Gastrocnemius medialis (tissue), 4 donors: Measurements from ENCODE around the gene NTM. TPM values are rescaled to one million over a fixed set of nuclear protein-coding genes. Genes with fewer than 3 reads are reported as not detected.
"Not testable (repeated sequence)": the region's sequence is repeated elsewhere in the genome, so short reads cannot be mapped to it uniquely, and the experiment has no call there.

ENCODE experiments used
- ATAC-seq, 2 donors: fragments of 150-250 bp; one replicate each; pipeline ENCODE4 v1.9.1; 2016
- DNase-seq, 2 donors: peaks; one replicate each; pipeline ENCODE4 v3.0.0-alpha.2; 2019
- H3K27ac ChIP-seq, 4 donors: fragments of 200-600 bp; sonication (generic); 1 replicate in 1 of 4; 2 replicates in 3 of 4; pipeline ENCODE4 v1.5.1; 2016 to 2018; ENCODE audit warnings: mild to moderate bottlenecking in 2 of 4, moderate library complexity in 1 of 4
- H3K27me3 ChIP-seq, 3 donors: fragments of 200-600 bp; sonication (generic) in 2 of 3; 1 replicate in 1 of 3; 2 replicates in 2 of 3; pipeline versions ENCODE4 v1.5.1 to v1.6.0; 2016 to 2019; ENCODE audit warnings: mild to moderate bottlenecking in 1 of 3, moderate library complexity in 1 of 3
- H3K36me3 ChIP-seq, 2 donors: fragments of 200-600 bp; sonication (generic) in 1 of 2; one replicate each; pipeline ENCODE4 v1.5.1; 2017 to 2018
- H3K4me1 ChIP-seq, 2 donors: fragments of 200-600 bp; sonication (generic) in 1 of 2; one replicate each; pipeline ENCODE4 v1.5.1; 2016 to 2017; ENCODE audit warnings: mild to moderate bottlenecking in 2 of 2
- H3K4me3 ChIP-seq, 4 donors: fragments of 200-600 bp; sonication (generic) in 3 of 4; 1 replicate in 1 of 4; 2 replicates in 3 of 4; pipeline ENCODE4 v1.5.1; 2016 to 2019; ENCODE audit warnings: mild to moderate bottlenecking in 2 of 4
- H3K9me3 ChIP-seq, 3 donors: fragments of 200-600 bp; sonication (generic) in 2 of 3; 1 replicate in 1 of 3; 2 replicates in 2 of 3; pipeline ENCODE4 v1.5.1; 2016 to 2019
- CTCF ChIP-seq, 5 experiments: fragments of 450-650 bp in 3 of 5; fragments of 200-600 bp in 2 of 5; sonication (generic) in 2 of 5; IDR thresholded peaks in 4 of 5; conservative IDR thresholded peaks in 1 of 5; 1 replicate in 4 of 5; 2 replicates in 1 of 5; pipeline ENCODE4 v1.5.1; 2016 to 2019; ENCODE audit warnings: antibody characterized with exemption in 5 of 5, mild to moderate bottlenecking in 3 of 5, moderate library complexity in 3 of 5
- POLR2A ChIP-seq, 2 donors: fragments of 450-650 bp; IDR thresholded peaks; one replicate each; pipeline ENCODE4 v1.6.1; 2017; ENCODE audit warnings: antibody characterized with exemption in 2 of 2, mild to moderate bottlenecking in 2 of 2, moderate library complexity in 2 of 2
- in situ Hi-C, 4 donors: fragments of 200-750 bp; cut with MboI; loops; one replicate each; pipeline versions ENCODE4 v1.15.0 to v1.8.0; 2017; ENCODE audit warnings: low sequenced_read_pairs in 4 of 4
- intact Hi-C: fragments of 100-400 bp; cut with DNase I; formaldehyde crosslinking; loops from one replicate; pipeline ENCODE4 v1.15.1; 2023; ENCODE audit warnings: low total_unique reads
- total RNA-seq, 4 donors: library from RNA; depleted of rRNA; stranded (reverse); fragments of >200 nt; gene quantifications; one replicate each; pipeline versions ENCODE4 v1.1.0 to v1.2.3, GENCODE V29; 2016

The NTM gene
- total RNA-seq, 4 donors from 2014 or later = 0.69 TPM; not detected in 3

GRCh38 chr11:131422496-131422895 lies 52.1 kb downstream of the NTM start:
- ATAC-seq = no peak
- no peaks in the 10 kb centered on the region for H3K9me3 ChIP-seq
- no peak for TF ChIP-seq CTCF (IDR thresholded peaks at IDR 0.05 in 4 of 5, conservative IDR thresholded peaks at IDR 0.05 in 1 of 5)
- no peak for TF ChIP-seq POLR2A (IDR thresholded peaks at IDR 0.05)
- DNase-seq = no peak
- no peaks in the 10 kb centered on the region for H3K4me1 ChIP-seq
- H3K27me3 ChIP-seq = no peaks in the 10 kb centered on the region
- in situ Hi-C loops (no loop called here), intact Hi-C loops (no loop called here)
- no peak overlapping the region for H3K27ac ChIP-seq
- H3K36me3 ChIP-seq = no peaks in the 10 kb centered on the region
- no peak overlapping the region for H3K4me3 ChIP-seq

- H3K9me3 ChIP-seq = no peaks in the 10 kb centered on the region
- intact Hi-C loops = no loop called here
- no peaks in the 10 kb centered on the region for H3K4me1 ChIP-seq
- H3K27ac ChIP-seq = no peak overlapping the region
- no peak overlapping the region for H3K4me3 ChIP-seq
- ATAC-seq (no peak), DNase-seq (no peak)
- in situ Hi-C loops = no loop called here
- no peaks in the 10 kb centered on the region for H3K36me3 ChIP-seq
- TF ChIP-seq POLR2A (IDR thresholded peaks at IDR 0.05) (no peak), CTCF (IDR thresholded peaks at IDR 0.05 in 4 of 5, conservative IDR thresholded peaks at IDR 0.05 in 1 of 5) (no peak)
- no peaks in the 10 kb centered on the region for H3K27me3 ChIP-seq
Measured at GRCh38 chr11:131423688-131424087, 53.3 kb downstream of the NTM start.

- ATAC-seq, H3K4me3 ChIP-seq, intact Hi-C loops, H3K36me3 ChIP-seq, H3K27me3 ChIP-seq, H3K4me1 ChIP-seq, DNase-seq, H3K27ac ChIP-seq, H3K9me3 ChIP-seq, in situ Hi-C loops: not testable (repeated sequence)
Measured at GRCh38 chr11:131424257-131424876, 54.0 kb downstream of the NTM start.

GRCh38 chr11:131425285-131425684 lies 54.9 kb downstream of the NTM start:
- H3K27me3 ChIP-seq = no peaks in the 10 kb centered on the region
- H3K36me3 ChIP-seq = no peaks in the 10 kb centered on the region
- DNase-seq = no peak
- TF ChIP-seq CTCF (IDR thresholded peaks at IDR 0.05 in 4 of 5, conservative IDR thresholded peaks at IDR 0.05 in 1 of 5) (no peak), POLR2A (IDR thresholded peaks at IDR 0.05) (no peak)
- in situ Hi-C loops (no loop called here), intact Hi-C loops (no loop called here)
- H3K27ac ChIP-seq = no peak overlapping the region
- ATAC-seq = no peak
- H3K9me3 ChIP-seq = no peaks in the 10 kb centered on the region
- H3K4me1 ChIP-seq = no peaks in the 10 kb centered on the region
- H3K4me3 ChIP-seq = no peak overlapping the region

- ATAC-seq = no peak
- H3K36me3 ChIP-seq = no peaks in the 10 kb centered on the region
- H3K27me3 ChIP-seq = no peaks in the 10 kb centered on the region
- intact Hi-C loops = no loop called here
- DNase-seq = no peak
- in situ Hi-C loops = no loop called here
- H3K4me3 ChIP-seq = no peak overlapping the region
- TF ChIP-seq POLR2A (IDR thresholded peaks at IDR 0.05) = no peak
- no peak for TF ChIP-seq CTCF (IDR thresholded peaks at IDR 0.05 in 4 of 5, conservative IDR thresholded peaks at IDR 0.05 in 1 of 5)
- H3K27ac ChIP-seq = no peak overlapping the region
- no peaks in the 10 kb centered on the region for H3K9me3 ChIP-seq
- no peaks in the 10 kb centered on the region for H3K4me1 ChIP-seq
Measured at GRCh38 chr11:131428853-131429252, 58.4 kb downstream of the NTM start.
